RWPE2 (cell line): Measurements from ENCODE around the gene P3R3URF.

Experiments
- ATAC-seq: fragments of 200-7000 bp; cut with Tn5 transposase; 3 replicates; pipeline ENCODE4 v1.9.1; 2021; ENCODE audit warnings: low read depth
- DNase-seq: peaks from one replicate; pipeline ENCODE4 v3.0.0-alpha.2; 2020; ENCODE audit warnings: low spot score
- H3K27ac ChIP-seq: fragments of 450-650 bp; 2 replicates; pipeline ENCODE4 v1.5.1; 2017; ENCODE audit warnings: mild to moderate bottlenecking; ENCODE audit not compliant: poor library complexity, severe bottlenecking
- H3K27me3 ChIP-seq: fragments of 250-450 bp; sonication (Bioruptor Pico); 2 replicates; pipeline ENCODE4 v1.5.1; 2021; ENCODE audit warnings: mild to moderate bottlenecking, moderate library complexity; ENCODE audit not compliant: insufficient read depth, poor library complexity, severe bottlenecking
- H3K36me3 ChIP-seq: fragments of 250-450 bp; sonication (Bioruptor Pico); 2 replicates; pipeline ENCODE4 v1.5.1; 2020; ENCODE audit warnings: low read depth, mild to moderate bottlenecking, moderate library complexity
- H3K4me1 ChIP-seq: fragments of 250-450 bp; sonication (Bioruptor Pico); 2 replicates; pipeline ENCODE4 v1.5.1; 2021; ENCODE audit warnings: mild to moderate bottlenecking, moderate library complexity; ENCODE audit not compliant: insufficient read depth, poor library complexity, severe bottlenecking
- H3K4me3 ChIP-seq: fragments of 250-450 bp; sonication (Bioruptor Pico); 2 replicates; pipeline ENCODE4 v1.5.1; 2021; ENCODE audit warnings: mild to moderate bottlenecking, moderate library complexity; ENCODE audit not compliant: severe bottlenecking
- H3K9me3 ChIP-seq: fragments of 250-450 bp; sonication (Bioruptor Pico); 2 replicates; pipeline ENCODE4 v1.5.1; 2021; ENCODE audit warnings: mild to moderate bottlenecking, moderate library complexity; ENCODE audit not compliant: severe bottlenecking
- CTCF ChIP-seq: fragments of 450-650 bp; IDR thresholded peaks from one replicate; pipeline ENCODE4 v1.5.1; 2017; ENCODE audit warnings: mild to moderate bottlenecking, moderate library complexity; ENCODE audit not compliant: poor library complexity, severe bottlenecking

Gene P3R3URF

DNA sequence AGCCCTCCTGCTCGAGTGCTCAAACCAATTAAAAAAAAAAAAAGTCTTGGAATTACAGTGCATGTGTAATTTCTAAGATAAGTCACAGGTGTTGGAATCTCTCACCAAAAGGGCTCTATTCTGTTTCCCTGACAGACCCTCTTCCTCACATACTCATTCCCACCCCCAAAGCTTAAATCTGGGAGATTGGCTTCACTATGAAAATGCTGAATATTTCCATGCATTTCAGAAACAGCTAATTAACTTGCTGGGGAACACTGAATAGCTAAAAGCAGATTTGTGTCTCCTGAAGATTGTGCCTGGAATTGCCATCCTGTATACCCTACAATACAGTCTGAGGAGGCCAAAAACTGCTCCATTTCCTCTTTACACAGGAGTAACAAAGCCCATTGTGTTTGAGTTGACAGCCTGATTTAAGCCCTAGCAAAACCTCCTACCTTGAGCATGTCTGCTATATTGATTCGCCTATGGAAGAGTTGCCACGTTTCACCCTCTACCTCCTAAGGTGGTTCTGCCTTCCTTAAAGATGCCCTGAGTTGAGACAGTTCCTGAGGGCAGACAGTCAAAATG is 42.4 kb downstream of the P3R3URF start:
- DNase-seq (no peak), ATAC-seq (no peak)
- Histone ChIP-seq H3K9me3 (no peaks in the 10 kb centered on the region), H3K27me3 (no peaks in the 10 kb centered on the region), H3K27ac (peak overlapping the region; percentile 79), H3K4me3 (peak overlapping the region; percentile 46), H3K4me1 (peaks cover 25% of the 10 kb centered on the region), H3K36me3 (no peaks in the 10 kb centered on the region)
- no peak for TF ChIP-seq CTCF

DNA sequence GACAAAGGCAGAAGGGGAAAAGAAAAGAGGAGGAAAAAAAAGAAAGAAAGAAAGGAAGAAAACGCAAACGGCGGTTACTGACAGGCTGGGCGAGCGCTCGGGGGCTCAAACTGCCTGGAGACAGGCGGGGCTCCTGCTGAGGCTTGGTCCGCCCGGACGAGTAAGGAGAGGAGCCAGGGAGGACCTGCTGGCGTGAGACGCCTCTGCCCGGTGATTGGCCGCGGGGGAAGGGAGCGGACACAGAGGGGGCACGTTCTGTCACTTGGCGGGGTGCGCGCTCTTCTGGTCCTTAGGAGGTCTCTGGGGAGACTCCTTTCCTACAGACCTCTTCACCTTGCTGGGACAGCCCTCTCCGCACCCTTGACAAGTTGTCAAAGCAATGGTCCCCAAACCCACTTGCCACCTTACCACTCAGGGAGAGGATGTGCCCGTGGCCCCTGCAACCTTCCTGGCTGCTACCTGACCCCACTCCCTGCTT is 43.1 kb downstream of the P3R3URF start:
- Histone ChIP-seq H3K4me1 (peaks cover 32% of the 10 kb centered on the region), H3K9me3 (no peaks in the 10 kb centered on the region), H3K4me3 (peak overlapping the region; percentile 46), H3K36me3 (no peaks in the 10 kb centered on the region), H3K27ac (peak overlapping the region; percentile 79), H3K27me3 (no peaks in the 10 kb centered on the region)
- no peak for DNase-seq
- peak; percentile 30 for ATAC-seq
- TF ChIP-seq CTCF, result no peak

- H3K4me1 ChIP-seq, result peaks cover 37% of the 10 kb centered on the region
- H3K27me3 ChIP-seq, result no peaks in the 10 kb centered on the region
- peak within 1 kb of the TSS; percentile 79 for H3K27ac ChIP-seq
- DNase-seq, result peak; percentile 99
- H3K36me3 ChIP-seq, result 0 out of 2 replicates have a peak, but pooled peaks cover 2% of the 10 kb centered on the region
- no peak for TF ChIP-seq CTCF
- no peaks in the 10 kb centered on the region for H3K9me3 ChIP-seq
- ATAC-seq, result peak; percentile 87
- peak within 1 kb of the TSS; percentile 46 for H3K4me3 ChIP-seq
Observed at GRCh38 chr1:46132529-46133180, 43.6 kb downstream of the P3R3URF start, which contains the start of gene PIK3R3. TSS of gene PIK3R3 (minus strand) at chr1:46132629. CDS start at chr1:46131952, 677 bp downstream.

DNA sequence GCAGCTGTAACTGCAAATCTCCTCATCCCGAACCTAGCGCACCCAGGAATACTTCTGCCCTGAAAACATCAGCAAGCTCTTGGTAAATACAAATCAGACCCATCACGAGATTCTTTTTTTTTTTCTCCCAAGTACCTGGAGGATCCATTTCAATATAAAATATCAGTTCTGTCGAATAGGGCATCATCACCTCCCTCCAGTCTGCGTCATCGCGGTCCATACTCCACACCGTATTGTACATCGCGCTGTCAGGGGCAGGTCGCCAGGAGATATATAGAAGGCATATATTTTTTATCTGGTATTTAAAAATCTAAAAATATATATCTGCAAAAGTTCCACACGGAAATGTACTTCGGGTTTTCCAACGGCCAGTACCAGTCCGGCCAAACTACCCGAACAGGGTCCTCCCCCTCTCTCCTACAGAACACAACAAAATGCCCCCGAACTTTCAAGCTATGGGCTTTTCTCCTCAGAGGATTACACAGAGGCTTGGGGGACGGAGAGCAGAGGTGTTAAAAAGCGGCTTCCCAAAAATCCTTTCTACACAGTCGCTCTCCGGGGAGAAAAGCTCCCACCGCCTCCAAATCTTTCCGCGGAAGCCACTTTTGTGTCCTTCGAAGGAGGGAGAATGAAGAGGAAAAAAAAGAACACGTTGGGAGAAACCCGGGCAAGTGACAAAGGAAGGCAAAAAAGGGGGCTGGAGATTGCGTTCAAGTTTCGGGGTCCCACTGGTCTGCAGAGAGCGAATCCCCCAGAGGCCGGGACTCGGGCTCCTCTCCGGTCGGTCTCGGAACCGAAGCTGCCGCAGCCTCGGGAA is 44.4 kb downstream of the P3R3URF start:
- DNase-seq (no peak), ATAC-seq (no peak)
- no peaks in the 10 kb centered on the region for H3K9me3 ChIP-seq
- H3K27ac ChIP-seq, result peak overlapping the region; percentile 79
- peaks cover 38% of the 10 kb centered on the region for H3K4me1 ChIP-seq
- peak overlapping the region; percentile 46 for H3K4me3 ChIP-seq
- 0 out of 2 replicates have a peak, but pooled peaks cover 3% of the 10 kb centered on the region for H3K36me3 ChIP-seq
- H3K27me3 ChIP-seq, result no peaks in the 10 kb centered on the region
- no peak for TF ChIP-seq CTCF
